IMR-90 (cell line): Measurements from ENCODE around the gene ITFG2.

ENCODE experiments used
- CEBPB ChIP-seq: IDR thresholded peaks from 2 replicates; pipeline ENCODE4 v1.6.1; 2012; ENCODE audit warnings: low read depth, low read length, improper control_type of control experiment
- CHD1 ChIP-seq: IDR thresholded peaks from 2 replicates; pipeline ENCODE4 v1.6.1; 2012; ENCODE audit warnings: low read depth, low read length, improper control_type of control experiment
- MAFK ChIP-seq: IDR thresholded peaks from 2 replicates; pipeline ENCODE4 v1.6.1; 2012; ENCODE audit warnings: low read depth, low read length, improper control_type of control experiment
- MXI1 ChIP-seq: IDR thresholded peaks from 2 replicates; pipeline ENCODE4 v1.6.1; 2012; ENCODE audit warnings: low read depth, mild to moderate bottlenecking, low read length, moderate library complexity, borderline replicate concordance
- NFE2L2 ChIP-seq: fragments of 150-350 bp; IDR thresholded peaks from 2 replicates; pipeline ENCODE4 v1.6.1; 2016; ENCODE audit warnings: low read depth, mild to moderate bottlenecking, low read length
- POLR2A ChIP-seq: IDR thresholded peaks from 2 replicates; pipeline ENCODE4 v1.6.1; 2012; ENCODE audit warnings: mild to moderate bottlenecking, low read depth, low read length
- RFX5 ChIP-seq: IDR thresholded peaks from 2 replicates; pipeline ENCODE4 v1.8.0; 2012; ENCODE audit warnings: low read depth, mild to moderate bottlenecking, low read length, moderate library complexity
- SMC3 ChIP-seq: fragments of 150-350 bp; IDR thresholded peaks from 2 replicates; pipeline ENCODE4 v1.6.1; 2016; ENCODE audit warnings: low read depth, mild to moderate bottlenecking, antibody characterized with exemption, low read length, moderate library complexity
- TF ChIP-seq, protein P1 (sequence below): conservative IDR thresholded peaks from 2 replicates; pipeline ENCODE4 v1.5.1; 2012; ENCODE audit warnings: mild to moderate bottlenecking, low read depth, low read length, improper control_type of control experiment

DNA sequence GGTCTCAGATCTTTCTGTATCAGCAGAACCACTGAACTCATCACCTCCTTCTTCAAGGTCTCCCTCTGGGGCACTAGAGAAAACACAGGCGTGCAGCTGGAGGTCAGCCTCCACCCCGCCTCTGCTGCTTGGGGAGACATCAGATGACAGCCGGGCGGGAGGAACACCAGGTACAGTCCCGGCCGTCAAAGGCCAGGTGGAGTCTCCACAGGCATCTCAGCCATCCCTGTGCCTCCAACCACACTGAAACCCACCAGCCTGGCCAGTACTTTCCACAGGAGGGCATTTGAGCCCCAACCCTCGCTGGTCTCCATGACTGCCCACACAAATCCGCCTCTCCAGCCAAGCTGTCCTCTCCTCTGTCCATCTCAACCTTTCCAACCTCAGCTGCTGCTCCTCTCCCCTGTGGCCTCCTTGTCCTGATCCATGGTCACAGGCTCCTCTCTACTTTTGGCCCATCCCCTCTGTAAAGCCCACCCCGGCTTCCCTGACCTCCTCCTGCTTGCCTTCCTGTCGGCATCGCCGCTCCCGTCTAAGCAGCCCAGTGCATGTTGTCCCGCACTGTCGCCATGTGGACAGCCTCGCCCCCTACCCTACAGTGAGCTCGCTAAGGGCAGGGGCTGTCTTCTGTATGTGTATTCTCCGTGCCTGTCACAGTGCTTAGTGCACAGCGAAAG is 39.1 kb upstream of the ITFG2 start:
- TF ChIP-seq POLR2A: no peak
- TF ChIP-seq, protein P1, sequence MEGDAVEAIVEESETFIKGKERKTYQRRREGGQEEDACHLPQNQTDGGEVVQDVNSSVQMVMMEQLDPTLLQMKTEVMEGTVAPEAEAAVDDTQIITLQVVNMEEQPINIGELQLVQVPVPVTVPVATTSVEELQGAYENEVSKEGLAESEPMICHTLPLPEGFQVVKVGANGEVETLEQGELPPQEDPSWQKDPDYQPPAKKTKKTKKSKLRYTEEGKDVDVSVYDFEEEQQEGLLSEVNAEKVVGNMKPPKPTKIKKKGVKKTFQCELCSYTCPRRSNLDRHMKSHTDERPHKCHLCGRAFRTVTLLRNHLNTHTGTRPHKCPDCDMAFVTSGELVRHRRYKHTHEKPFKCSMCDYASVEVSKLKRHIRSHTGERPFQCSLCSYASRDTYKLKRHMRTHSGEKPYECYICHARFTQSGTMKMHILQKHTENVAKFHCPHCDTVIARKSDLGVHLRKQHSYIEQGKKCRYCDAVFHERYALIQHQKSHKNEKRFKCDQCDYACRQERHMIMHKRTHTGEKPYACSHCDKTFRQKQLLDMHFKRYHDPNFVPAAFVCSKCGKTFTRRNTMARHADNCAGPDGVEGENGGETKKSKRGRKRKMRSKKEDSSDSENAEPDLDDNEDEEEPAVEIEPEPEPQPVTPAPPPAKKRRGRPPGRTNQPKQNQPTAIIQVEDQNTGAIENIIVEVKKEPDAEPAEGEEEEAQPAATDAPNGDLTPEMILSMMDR: no peak
- TF ChIP-seq RFX5: no peak
- no peak for TF ChIP-seq MAFK
- no peak for TF ChIP-seq CHD1
- no peak for TF ChIP-seq CEBPB
- no peak for TF ChIP-seq SMC3
- no peak for TF ChIP-seq NFE2L2
- no peak for TF ChIP-seq MXI1
